NT2/D1 (cell line): ENCODE data around the gene PGAM1.
A peak's percentile ranks its signal among the peaks of the same experiment; 100 is the strongest.

Experiments used
- DNase-seq: peaks from one replicate; pipeline ENCODE4 v3.0.0-alpha.2; 2011; ENCODE audit warnings: low read depth, low spot score
- H3K27me3 ChIP-seq: 2 replicates; pipeline ENCODE4 v1.6.0; 2011; ENCODE audit warnings: mild to moderate bottlenecking; ENCODE audit not compliant: insufficient read length, insufficient read depth
- H3K36me3 ChIP-seq: 2 replicates; pipeline ENCODE4 v1.6.1; 2011; ENCODE audit warnings: mild to moderate bottlenecking, low read length, mixed read lengths; ENCODE audit not compliant: insufficient read depth, insufficient read length
- H3K4me1 ChIP-seq: 2 replicates; pipeline ENCODE4 v1.5.1; 2011; ENCODE audit not compliant: insufficient read depth, insufficient read length
- H3K4me3 ChIP-seq: 2 replicates; pipeline ENCODE4 v1.5.1; 2011; ENCODE audit warnings: low read depth; ENCODE audit not compliant: insufficient read length
- H3K9ac ChIP-seq: 2 replicates; pipeline ENCODE4 v1.6.0; 2011; ENCODE audit warnings: low read depth; ENCODE audit not compliant: insufficient read length
- H3K9me3 ChIP-seq: 2 replicates; pipeline ENCODE4 v1.5.1; 2011; ENCODE audit warnings: mild to moderate bottlenecking, low read length; ENCODE audit not compliant: insufficient read depth
- SUZ12 ChIP-seq: IDR thresholded peaks from 2 replicates; pipeline ENCODE4 v1.6.1; 2011; ENCODE audit not compliant: insufficient read length, insufficient read depth; ENCODE audit errors: extremely low read depth
- YY1 ChIP-seq: IDR thresholded peaks from 2 replicates; pipeline ENCODE4 v1.6.1; 2011; ENCODE audit not compliant: insufficient read length, insufficient read depth
- ZNF274 ChIP-seq: IDR thresholded peaks from 2 replicates; pipeline ENCODE4 v1.6.1; 2011; ENCODE audit warnings: mild to moderate bottlenecking, low read depth, low read length

The PGAM1 gene

DNA sequence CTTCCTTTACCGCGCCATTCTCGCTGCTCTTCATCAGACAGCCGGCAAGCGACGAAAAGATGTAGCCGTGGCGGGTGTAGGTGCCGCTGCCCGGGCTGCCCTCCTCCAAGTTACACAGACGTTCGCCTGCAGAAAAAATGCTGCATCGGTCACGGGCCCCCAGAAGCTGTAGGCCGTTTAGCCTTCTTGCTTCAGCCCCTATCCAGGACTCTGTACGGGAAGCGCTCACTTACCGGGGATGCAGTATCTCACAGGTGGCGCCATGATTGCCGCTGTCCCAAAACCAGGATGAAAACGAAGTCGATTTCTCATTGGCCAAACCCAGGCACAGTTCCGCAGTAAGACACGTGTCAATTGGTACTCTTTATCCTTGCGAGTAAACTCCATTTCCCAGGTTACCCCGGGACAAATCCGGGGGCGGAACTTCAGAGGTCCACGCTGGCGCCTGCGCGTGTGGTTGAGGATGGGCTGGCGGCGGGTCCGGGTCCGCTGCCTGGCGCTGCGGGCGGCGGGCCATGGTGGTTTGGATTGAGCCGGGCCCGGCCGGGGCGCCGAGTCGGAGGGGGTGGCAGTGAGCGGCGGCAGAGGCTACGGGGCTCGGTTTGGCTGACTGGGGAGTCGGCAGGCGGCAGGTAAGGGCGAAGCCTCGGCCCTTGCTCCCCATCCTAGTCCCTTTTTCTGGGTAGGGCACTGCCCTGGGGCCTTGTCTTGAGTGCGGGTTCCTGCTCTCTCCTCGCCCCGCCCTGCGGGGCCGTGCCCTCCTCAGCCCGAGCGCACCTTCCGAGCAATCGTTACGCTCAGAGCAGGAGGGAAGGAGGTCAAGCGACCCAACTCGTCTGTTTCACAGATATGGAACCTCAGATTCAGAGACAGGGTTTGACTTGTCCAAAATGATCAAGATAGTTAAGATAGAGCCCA is 20.0 kb downstream of the PGAM1 start, which contains the start of the genes EXOSC1 and ZDHHC16:
Gene EXOSC1, minus strand, starts transcription at position 285 of the 918 bp plus-strand sequence. Its CDS starts 21 bp downstream, at position 264.
Gene ZDHHC16, plus strand, starts transcription at position 454 of the 918 bp plus-strand sequence. CDS start 5,501 bp downstream, outside the sequence.
- H3K9ac ChIP-seq: peak within 1 kb of the TSS; percentile 92
- H3K36me3 ChIP-seq: peaks cover 49% of the 10 kb centered on the region
- no peaks in the 10 kb centered on the region for H3K27me3 ChIP-seq
- H3K9me3 ChIP-seq: no peaks in the 10 kb centered on the region
- no peaks in the 10 kb centered on the region for H3K4me1 ChIP-seq
- TF ChIP-seq YY1 (peak; percentile 76), SUZ12 (no peak), ZNF274 (no peak)
- peak within 1 kb of the TSS; percentile 91 for H3K4me3 ChIP-seq
- DNase-seq: peak; percentile 85

DNA sequence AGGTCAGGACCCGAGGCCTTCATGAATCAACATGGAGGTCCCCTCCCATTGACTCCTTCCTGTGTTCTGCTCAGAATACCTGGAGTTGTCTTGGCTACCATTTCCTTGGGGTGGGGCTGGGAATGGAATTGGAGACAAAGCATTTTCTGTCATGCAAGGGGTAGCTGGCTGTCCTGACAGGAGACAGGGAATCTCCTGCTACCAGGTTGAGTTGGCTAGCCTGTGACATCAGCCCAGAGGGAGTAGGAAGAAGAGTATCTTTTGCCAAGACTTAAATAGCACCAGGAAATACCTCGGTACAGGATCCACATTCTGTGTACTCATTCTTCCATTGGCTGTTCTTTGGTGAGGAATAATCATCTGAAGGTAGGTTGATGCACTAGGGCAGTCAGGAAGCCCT is 24.8 kb downstream of the PGAM1 start:
- H3K9ac ChIP-seq: no peak overlapping the region
- TF ChIP-seq SUZ12 (no peak), ZNF274 (no peak), YY1 (no peak)
- no peak overlapping the region for H3K4me3 ChIP-seq
- peaks cover 3% of the 10 kb centered on the region for H3K4me1 ChIP-seq
- H3K27me3 ChIP-seq: no peaks in the 10 kb centered on the region
- H3K9me3 ChIP-seq: no peaks in the 10 kb centered on the region
- peaks cover 70% of the 10 kb centered on the region for H3K36me3 ChIP-seq
- DNase-seq: no peak

DNA sequence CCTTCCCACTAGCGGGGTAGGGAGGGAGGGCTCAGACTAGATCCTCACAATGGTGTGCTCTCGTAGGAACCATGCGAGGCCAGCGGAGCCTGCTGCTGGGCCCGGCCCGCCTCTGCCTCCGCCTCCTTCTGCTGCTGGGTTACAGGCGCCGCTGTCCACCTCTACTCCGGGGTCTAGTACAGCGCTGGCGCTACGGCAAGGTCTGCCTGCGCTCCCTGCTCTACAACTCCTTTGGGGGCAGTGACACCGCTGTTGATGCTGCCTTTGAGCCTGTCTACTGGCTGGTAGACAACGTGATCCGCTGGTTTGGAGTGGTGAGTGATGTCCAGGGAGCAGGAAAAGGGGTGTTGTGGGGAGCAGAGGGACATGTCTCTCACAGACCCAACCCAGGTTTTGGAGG is 25.6 kb downstream of the PGAM1 start:
- H3K27me3 ChIP-seq: no peaks in the 10 kb centered on the region
- H3K36me3 ChIP-seq: peaks cover 78% of the 10 kb centered on the region
- H3K9me3 ChIP-seq: no peaks in the 10 kb centered on the region
- H3K4me1 ChIP-seq: peaks cover 3% of the 10 kb centered on the region
- H3K9ac ChIP-seq: no peak overlapping the region
- no peak for DNase-seq
- TF ChIP-seq SUZ12 (no peak), ZNF274 (no peak), YY1 (no peak)
- H3K4me3 ChIP-seq: no peak overlapping the region

DNA sequence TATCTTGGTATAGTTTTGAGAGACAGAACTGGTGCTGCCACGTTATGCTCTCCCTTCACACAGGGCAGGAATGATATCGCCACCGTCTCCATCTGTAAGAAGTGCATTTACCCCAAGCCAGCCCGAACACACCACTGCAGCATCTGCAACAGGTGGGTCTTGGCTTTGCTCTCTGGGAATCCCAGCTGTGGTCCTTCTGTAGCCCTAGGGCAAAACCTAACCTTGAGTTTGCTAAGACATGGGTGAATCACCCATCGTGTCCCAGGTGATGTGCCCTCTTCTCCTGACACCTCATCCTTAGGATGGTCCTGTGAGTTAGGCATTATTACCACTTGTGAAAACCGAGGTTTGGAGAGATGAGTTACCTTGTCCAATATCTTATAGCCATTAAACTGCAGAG is 26.4 kb downstream of the PGAM1 start:
- Histone ChIP-seq H3K27me3 (no peaks in the 10 kb centered on the region), H3K36me3 (peaks cover 80% of the 10 kb centered on the region), H3K4me3 (no peak overlapping the region), H3K9ac (no peak overlapping the region), H3K4me1 (peaks cover 3% of the 10 kb centered on the region), H3K9me3 (no peaks in the 10 kb centered on the region)
- no peak for DNase-seq
- TF ChIP-seq SUZ12: no peak
- no peak for TF ChIP-seq YY1

DNA sequence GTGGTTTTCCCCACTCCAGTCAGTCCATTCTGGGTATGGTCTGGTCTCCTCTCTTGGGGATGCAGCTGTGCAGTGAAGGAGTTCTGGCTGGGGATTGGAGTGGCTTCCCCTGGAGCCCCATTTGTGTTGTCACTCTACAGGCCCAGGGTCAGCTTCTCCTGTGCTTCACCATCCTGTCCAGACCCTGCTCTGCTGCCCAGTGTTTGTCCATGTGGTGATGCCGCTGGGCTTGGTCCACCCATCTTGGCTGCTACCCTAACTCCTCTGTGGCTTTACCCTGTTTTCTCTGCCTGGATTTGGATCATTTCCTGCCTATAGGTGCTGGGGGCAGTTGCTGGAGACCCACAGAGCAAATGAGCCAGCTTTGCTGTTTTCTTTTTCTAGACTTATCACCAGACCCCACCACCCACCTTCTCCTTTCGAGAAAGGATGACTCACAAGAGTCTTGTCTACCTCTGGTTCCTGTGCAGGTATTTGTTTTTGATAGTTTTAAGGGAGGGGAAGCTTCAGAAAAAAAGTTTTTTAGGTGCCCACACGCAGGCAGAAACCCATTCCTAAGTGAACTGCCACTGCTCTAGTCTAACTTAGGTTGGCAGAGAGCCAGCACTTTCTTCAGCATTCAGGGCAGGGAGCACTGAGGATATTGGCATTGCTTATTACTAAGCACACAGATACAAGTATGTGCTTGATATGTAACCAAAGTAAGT is 28.5 kb downstream of the PGAM1 start:
- Histone ChIP-seq H3K9me3 (no peaks in the 10 kb centered on the region), H3K9ac (no peak overlapping the region), H3K27me3 (no peaks in the 10 kb centered on the region), H3K36me3 (peaks cover 88% of the 10 kb centered on the region), H3K4me3 (no peak overlapping the region), H3K4me1 (peaks cover 3% of the 10 kb centered on the region)
- no peak for DNase-seq
- no peak for TF ChIP-seq YY1
- TF ChIP-seq SUZ12: no peak
- no peak for TF ChIP-seq ZNF274

DNA sequence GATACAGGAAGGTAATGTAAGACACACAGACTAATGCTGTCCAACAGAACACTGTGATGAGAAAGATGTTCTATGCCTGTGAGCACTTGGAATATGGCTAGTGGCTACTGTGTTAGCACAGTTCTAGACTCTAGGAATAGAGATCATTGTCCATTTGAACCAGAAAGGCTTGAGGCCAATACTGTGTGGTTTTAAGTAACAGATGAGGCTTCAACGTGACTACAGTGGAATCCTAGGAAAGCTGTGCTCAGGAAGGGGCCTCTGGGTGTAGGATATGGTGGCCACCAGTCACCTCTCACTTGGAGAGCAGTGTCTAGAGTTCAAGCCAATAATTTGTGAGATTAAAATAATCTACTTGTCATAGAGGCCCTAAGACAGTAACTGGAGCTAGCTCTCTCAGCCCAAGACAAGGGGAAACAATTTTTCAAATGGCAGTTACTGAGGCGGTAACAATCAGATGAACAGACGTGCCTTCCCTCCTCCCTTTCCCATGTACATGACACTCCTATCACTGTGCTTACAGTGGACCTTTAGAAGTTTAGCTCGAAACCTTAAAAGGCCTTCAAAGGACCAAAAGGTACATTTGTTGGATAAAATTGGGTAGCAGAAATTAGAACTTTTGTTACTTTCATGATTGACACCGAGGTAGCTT is 30.2 kb downstream of the PGAM1 start:
- no peak for DNase-seq
- H3K4me1 ChIP-seq: peaks cover 3% of the 10 kb centered on the region
- no peak for TF ChIP-seq ZNF274
- no peak for TF ChIP-seq YY1
- no peak for TF ChIP-seq SUZ12
- H3K9me3 ChIP-seq: no peaks in the 10 kb centered on the region
- no peak overlapping the region for H3K9ac ChIP-seq
- peaks cover 95% of the 10 kb centered on the region for H3K36me3 ChIP-seq
- H3K27me3 ChIP-seq: no peaks in the 10 kb centered on the region
- H3K4me3 ChIP-seq: no peak overlapping the region
